ENCODE results near the gene KIF12.

- TF ChIP-seq EZH2 (IDR thresholded peaks at IDR 0.05; ENCODE audit: borderline replicate concordance, low read depth, low read length, severe bottlenecking) = no peak
- no peak for TF ChIP-seq CTCF (IDR thresholded peaks at IDR 0.05; ENCODE audit: borderline replicate concordance, extremely low read depth, low read length, poor library complexity, severe bottlenecking)
Observed at GRCh38 chr9:114048533-114049415, 50.3 kb downstream of the KIF12 start.
